ENCODE measurements around the gene CCDC85B.

CCDC85B gene

DNA sequence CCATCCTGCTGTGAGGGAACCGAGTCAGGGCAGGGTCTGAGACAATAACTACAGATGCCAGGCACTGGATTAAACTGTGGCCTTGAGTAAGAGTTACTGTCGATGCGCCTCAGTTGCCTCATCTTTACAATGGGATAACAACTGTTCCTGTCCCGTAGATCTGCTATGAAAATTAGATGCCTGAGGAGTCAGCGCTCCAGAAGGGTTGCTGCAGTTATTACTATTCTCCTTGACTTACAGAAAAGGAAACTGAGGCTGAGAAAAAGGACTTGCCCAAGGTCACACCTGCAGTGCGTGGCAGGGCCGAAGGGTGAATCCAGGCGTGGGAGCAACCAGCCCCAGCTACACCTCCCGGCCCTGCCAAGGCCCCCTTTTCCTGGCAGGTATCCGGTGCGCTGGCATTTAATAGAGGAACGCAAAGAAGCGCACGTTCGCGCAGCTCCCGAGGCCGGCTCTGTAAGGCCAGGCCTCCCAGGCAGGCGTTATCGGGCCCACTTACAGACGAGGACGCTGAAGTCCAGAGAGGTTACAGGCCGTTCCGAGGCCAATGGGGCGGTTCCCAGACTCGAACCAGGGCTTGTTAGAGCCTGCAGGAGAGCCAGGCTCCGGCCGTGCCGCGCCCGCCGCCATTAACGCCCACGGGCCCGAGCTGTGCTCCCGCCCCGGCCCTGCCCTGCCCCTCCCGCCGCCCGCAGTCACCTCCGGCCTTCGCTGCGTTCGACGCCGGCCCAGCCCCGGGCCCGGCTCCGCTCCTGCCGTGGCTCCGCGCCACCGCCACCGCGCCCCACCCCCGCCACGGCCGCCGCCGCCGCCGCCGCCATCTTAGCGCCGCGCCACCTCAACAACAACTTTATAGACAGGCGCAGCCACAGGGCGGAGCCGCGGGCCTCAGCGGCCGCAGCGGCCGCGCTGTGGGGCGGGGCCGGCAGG, 28.0 kb downstream of the CCDC85B start, which contains the start of gene C11orf68:
Gene C11orf68 (minus strand): TSS at position 852 of the 930 bp plus-strand sequence. CDS start 31 bp downstream, at position 821.
- peak; percentile 96 for FAIRE-seq
- TF ChIP-seq POLR2AphosphoS5 (IDR thresholded peaks at IDR 0.05; ENCODE audit: low read depth, low read length) (no peak), TAF1 (IDR thresholded peaks at IDR 0.05; ENCODE audit: borderline replicate concordance, low read depth, low read length) (peak; percentile 22; the same call in 1 of the 2 replicates), POLR2A (IDR thresholded peaks at IDR 0.05; ENCODE audit: low read depth, low read length) (peak; percentile 46; the same call in 1 of the 2 replicates)
- no peak for DNase-seq (ENCODE audit: insufficient read length)

DNA sequence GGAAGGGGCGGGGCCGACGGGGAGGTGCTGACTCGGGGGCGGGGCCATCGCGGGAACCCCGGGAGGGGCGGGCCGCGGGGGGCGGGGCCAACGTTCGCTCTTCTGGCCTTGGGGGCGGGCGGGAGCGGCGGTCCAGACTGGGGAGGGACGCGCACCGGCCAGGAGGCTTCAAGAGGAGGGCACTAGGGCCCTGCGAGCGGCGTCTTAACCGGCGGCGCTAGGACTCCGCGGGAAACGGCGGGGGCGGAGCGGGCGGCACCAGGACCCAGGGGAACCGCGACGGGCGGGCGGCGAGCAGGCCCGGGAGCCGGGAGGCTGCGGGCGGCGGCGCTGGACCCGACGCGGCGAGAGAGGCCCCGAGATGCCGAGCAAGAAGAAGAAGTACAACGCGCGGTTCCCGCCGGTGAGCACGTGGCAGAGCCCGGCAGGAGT, 28.7 kb downstream of the CCDC85B start, which contains the start of gene DRAP1:
Gene DRAP1 (plus strand): TSS at position 286 of the 432 bp plus-strand sequence. CDS start 76 bp downstream, at position 362.
- TF ChIP-seq POLR2AphosphoS5 (IDR thresholded peaks at IDR 0.05; ENCODE audit: low read depth, low read length) (no peak), POLR2A (IDR thresholded peaks at IDR 0.05; ENCODE audit: low read depth, low read length) (peak; percentile 46; the same call in 1 of the 2 replicates), TAF1 (IDR thresholded peaks at IDR 0.05; ENCODE audit: borderline replicate concordance, low read depth, low read length) (no peak)
- DNase-seq (ENCODE audit: insufficient read length) (peak; percentile 97), FAIRE-seq (no peak)

DNA sequence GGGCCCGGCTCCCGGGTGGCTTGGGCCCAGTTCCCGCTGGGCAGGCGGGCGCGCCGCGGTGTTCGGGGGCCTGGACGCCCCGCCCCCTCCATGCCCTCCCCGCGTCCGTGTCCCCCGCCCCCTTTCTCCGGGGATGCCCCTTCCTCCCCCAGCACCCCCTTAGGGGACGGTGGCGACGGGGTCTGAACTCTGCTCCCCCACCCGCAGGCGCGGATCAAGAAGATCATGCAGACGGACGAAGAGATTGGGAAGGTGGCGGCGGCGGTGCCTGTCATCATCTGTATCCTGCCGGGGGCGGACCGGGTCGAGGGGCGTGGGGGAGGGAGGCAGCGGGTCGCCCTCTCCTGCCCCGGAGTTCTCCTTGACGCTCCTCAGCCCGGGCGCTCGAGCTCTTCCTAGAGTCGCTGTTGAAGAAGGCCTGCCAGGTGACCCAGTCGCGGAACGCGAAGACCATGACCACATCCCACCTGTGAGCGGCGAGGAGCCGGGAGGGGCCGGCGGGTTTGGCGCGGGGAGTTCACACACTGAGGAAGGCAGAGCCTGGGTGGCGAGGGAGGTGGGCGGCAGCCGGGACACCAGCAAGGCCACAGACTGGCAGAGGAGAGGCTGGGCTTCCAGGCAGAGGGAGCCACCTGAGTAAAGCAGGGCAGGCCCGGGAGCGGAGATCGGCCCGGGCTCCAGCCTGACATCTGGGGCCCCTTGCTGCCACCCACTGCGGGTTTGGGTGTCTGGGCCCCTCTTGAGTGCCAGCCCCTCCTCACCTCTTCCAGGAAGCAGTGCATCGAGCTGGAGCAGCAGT, 29.3 kb downstream of the CCDC85B start:
- TF ChIP-seq TAF1 (IDR thresholded peaks at IDR 0.05; ENCODE audit: borderline replicate concordance, low read depth, low read length) (0 out of 2 replicates have a peak, but pooled peaks have one; percentile 30), POLR2A (IDR thresholded peaks at IDR 0.05; ENCODE audit: low read depth, low read length) (no peak), POLR2AphosphoS5 (IDR thresholded peaks at IDR 0.05; ENCODE audit: low read depth, low read length) (no peak)
- FAIRE-seq = no peak
- peak; percentile 74 for DNase-seq (ENCODE audit: insufficient read length)

- no peak for TF ChIP-seq TAF1 (IDR thresholded peaks at IDR 0.05; ENCODE audit: borderline replicate concordance, low read depth, low read length)
- TF ChIP-seq POLR2A (IDR thresholded peaks at IDR 0.05; ENCODE audit: low read depth, low read length) = no peak
- no peak for TF ChIP-seq POLR2AphosphoS5 (IDR thresholded peaks at IDR 0.05; ENCODE audit: low read depth, low read length)
- DNase-seq (ENCODE audit: insufficient read length) (no peak), FAIRE-seq (no peak)
These were observed 29.9 kb downstream of the CCDC85B start for GRCh38 chr11:65920372-65920802.

- FAIRE-seq (no peak), DNase-seq (ENCODE audit: insufficient read length) (no peak)
- TF ChIP-seq POLR2A (IDR thresholded peaks at IDR 0.05; ENCODE audit: low read depth, low read length) = no peak
- TF ChIP-seq TAF1 (IDR thresholded peaks at IDR 0.05; ENCODE audit: borderline replicate concordance, low read depth, low read length) = no peak
- no peak for TF ChIP-seq POLR2AphosphoS5 (IDR thresholded peaks at IDR 0.05; ENCODE audit: low read depth, low read length)
These were observed 30.6 kb downstream of the CCDC85B start for GRCh38 chr11:65921033-65921555.

GRCh38 chr11:65921876-65922275, 31.4 kb downstream of the CCDC85B start:
- FAIRE-seq (no peak), DNase-seq (ENCODE audit: insufficient read length) (no peak)
- TF ChIP-seq TAF1 (IDR thresholded peaks at IDR 0.05; ENCODE audit: borderline replicate concordance, low read depth, low read length) (no peak), POLR2AphosphoS5 (IDR thresholded peaks at IDR 0.05; ENCODE audit: low read depth, low read length) (no peak), POLR2A (IDR thresholded peaks at IDR 0.05; ENCODE audit: low read depth, low read length) (no peak)

DNA sequence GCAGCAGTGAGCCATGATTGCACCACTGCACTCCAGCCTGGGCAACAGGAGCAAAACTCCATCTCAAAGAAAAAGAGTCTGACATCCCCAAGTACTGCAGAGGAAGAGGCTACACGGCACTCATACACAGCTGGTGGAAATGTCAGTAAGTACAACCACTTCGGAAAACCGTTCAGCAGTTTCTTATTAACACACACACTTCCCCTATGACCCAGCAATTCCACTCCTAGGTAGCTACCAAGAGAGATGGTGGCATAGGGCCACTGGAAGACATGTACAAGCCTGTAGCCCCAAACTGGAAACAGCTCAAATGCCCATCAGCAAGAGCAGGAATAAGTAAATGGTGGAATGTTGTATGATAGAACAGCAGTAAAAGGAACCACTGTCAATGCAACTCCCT, 32.1 kb downstream of the CCDC85B start:
- no peak for FAIRE-seq
- DNase-seq (ENCODE audit: insufficient read length) = no peak
- TF ChIP-seq POLR2AphosphoS5 (IDR thresholded peaks at IDR 0.05; ENCODE audit: low read depth, low read length) (no peak), TAF1 (IDR thresholded peaks at IDR 0.05; ENCODE audit: borderline replicate concordance, low read depth, low read length) (no peak), POLR2A (IDR thresholded peaks at IDR 0.05; ENCODE audit: low read depth, low read length) (no peak)

DNA sequence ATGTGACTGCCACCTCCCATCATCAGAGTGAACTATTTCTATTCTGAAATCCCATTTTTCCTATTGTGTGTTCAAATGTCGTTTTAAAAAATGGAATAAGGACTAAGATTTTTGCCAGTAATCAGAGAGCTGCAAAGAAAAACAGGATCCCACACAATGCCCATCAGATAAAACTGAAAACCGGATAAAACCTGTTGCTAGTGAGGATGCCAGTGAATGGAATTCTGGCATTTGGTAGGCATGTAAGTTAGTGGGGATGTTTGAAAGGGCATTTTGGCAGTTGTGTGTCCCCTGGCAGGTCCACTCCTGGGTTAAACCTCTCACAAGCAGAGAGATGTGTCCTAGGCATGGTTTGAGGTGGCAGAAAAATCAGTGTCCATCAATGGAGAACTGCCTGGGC, 34.9 kb downstream of the CCDC85B start:
- no peak for FAIRE-seq
- TF ChIP-seq TAF1 (IDR thresholded peaks at IDR 0.05; ENCODE audit: borderline replicate concordance, low read depth, low read length) (no peak), POLR2A (IDR thresholded peaks at IDR 0.05; ENCODE audit: low read depth, low read length) (no peak)
- DNase-seq (ENCODE audit: insufficient read length) = no peak

DNA sequence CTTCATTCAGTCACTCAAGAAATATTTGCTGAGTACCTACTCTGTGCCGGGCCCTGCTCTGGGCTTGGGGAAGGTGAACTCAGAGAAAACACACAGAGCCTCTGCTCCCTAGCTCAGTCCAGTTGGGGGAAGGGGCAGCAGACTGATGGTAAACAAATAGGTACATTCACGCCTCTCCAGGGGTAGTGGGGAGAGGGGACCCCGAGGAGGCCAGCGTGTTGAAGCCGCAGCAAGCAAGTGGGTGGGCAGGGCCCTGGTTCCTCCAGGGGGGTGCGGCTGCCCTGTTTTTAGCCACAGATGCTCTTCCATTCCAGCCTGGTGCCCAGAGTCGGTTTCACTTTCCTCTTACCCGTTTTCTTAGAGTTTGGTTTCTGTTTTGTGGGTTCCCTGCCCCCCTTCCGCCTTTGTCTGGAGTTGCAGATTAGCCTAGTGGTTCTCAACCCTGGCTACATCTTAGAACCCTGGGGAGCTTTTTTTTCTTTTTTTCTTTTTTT, 37.5 kb downstream of the CCDC85B start:
- TF ChIP-seq POLR2A (IDR thresholded peaks at IDR 0.05; ENCODE audit: low read depth, low read length) (peak; percentile 41; the same call in 1 of the 2 replicates), TAF1 (IDR thresholded peaks at IDR 0.05; ENCODE audit: borderline replicate concordance, low read depth, low read length) (no peak), POLR2AphosphoS5 (IDR thresholded peaks at IDR 0.05; ENCODE audit: low read depth, low read length) (0 out of 2 replicates have a peak, but pooled peaks have one; percentile 54)
- DNase-seq (ENCODE audit: insufficient read length) (peak; percentile 86), FAIRE-seq (peak; percentile 95)

- no peak for TF ChIP-seq POLR2A (IDR thresholded peaks at IDR 0.05; ENCODE audit: low read depth, low read length)
- no peak for TF ChIP-seq POLR2AphosphoS5 (IDR thresholded peaks at IDR 0.05; ENCODE audit: low read depth, low read length)
- no peak for TF ChIP-seq TAF1 (IDR thresholded peaks at IDR 0.05; ENCODE audit: borderline replicate concordance, low read depth, low read length)
- DNase-seq (ENCODE audit: insufficient read length) = no peak
- peak; percentile 82 for FAIRE-seq
These were observed 38.2 kb downstream of the CCDC85B start for GRCh38 chr11:65928667-65929066.

Data from GM12892 (cell line).